Suppressor macrophage treated with lipopolysaccharide for 1 hour (primary cell): ENCODE data around the gene CERK.

ENCODE experiments used
- DNase-seq, 3 donors: peaks; one replicate each; pipeline ENCODE4 v3.0.0-alpha.2; 2020 to 2022

The CERK gene

GRCh38 chr22:46676479-46676878 lies 61.6 kb downstream of the CERK start:
- DNase-seq = no peak

- no peak for DNase-seq
Observed at GRCh38 chr22:46675938-46676337, 62.1 kb downstream of the CERK start.

- DNase-seq = no peak
Observed at GRCh38 chr22:46675479-46675878, 62.6 kb downstream of the CERK start.

GRCh38 chr22:46674906-46675305 lies 63.1 kb downstream of the CERK start:
- no peak for DNase-seq

- DNase-seq = peak; percentile 69 to 94 (median 92)
Observed at GRCh38 chr22:46674367-46674781, 63.7 kb downstream of the CERK start.

- peak in 1 of 3 donors; percentile 33 for DNase-seq
Observed at GRCh38 chr22:46673662-46674236, 64.3 kb downstream of the CERK start.

GRCh38 chr22:46673205-46673604 lies 64.8 kb downstream of the CERK start:
- no peak for DNase-seq

GRCh38 chr22:46672731-46673130 lies 65.3 kb downstream of the CERK start:
- no peak for DNase-seq

GRCh38 chr22:46671824-46672432 lies 66.1 kb downstream of the CERK start:
- DNase-seq = no peak

- no peak for DNase-seq
Observed at GRCh38 chr22:46669201-46669600, 68.9 kb downstream of the CERK start.

- DNase-seq = no peak
Observed at GRCh38 chr22:46668116-46668515, 69.9 kb downstream of the CERK start.

GRCh38 chr22:46667245-46667623 lies 70.8 kb downstream of the CERK start:
- no peak for DNase-seq

- DNase-seq = no peak
Observed at GRCh38 chr22:46666577-46667244, 71.3 kb downstream of the CERK start.

GRCh38 chr22:46665751-46666280 lies 72.2 kb downstream of the CERK start:
- DNase-seq = no peak

GRCh38 chr22:46665151-46665695 lies 72.8 kb downstream of the CERK start:
- DNase-seq = no peak

GRCh38 chr22:46664301-46664855 lies 73.7 kb downstream of the CERK start:
- no peak for DNase-seq

- no peak for DNase-seq
Observed at GRCh38 chr22:46663436-46664100, 74.5 kb downstream of the CERK start.

- DNase-seq = no peak
Observed at GRCh38 chr22:46663001-46663400, 75.1 kb downstream of the CERK start.

GRCh38 chr22:46662226-46662625 lies 75.8 kb downstream of the CERK start:
- DNase-seq = no peak

GRCh38 chr22:46661221-46661851 lies 76.7 kb downstream of the CERK start:
- DNase-seq = peak; percentile 31 to 54 (median 42)

- DNase-seq = no peak
Observed at GRCh38 chr22:46660604-46661201, 77.3 kb downstream of the CERK start.

- DNase-seq = no peak
Observed at GRCh38 chr22:46659791-46660186, 78.3 kb downstream of the CERK start.
